NCI-H1930 (cell line): Measurements from ENCODE around the gene BNC2.

Experiments
- DNase-seq, 2 experiments: peaks; one replicate each; lab custom pipeline; 2025; lab: John Stamatoyannopoulos, UW

The BNC2 gene

DNA sequence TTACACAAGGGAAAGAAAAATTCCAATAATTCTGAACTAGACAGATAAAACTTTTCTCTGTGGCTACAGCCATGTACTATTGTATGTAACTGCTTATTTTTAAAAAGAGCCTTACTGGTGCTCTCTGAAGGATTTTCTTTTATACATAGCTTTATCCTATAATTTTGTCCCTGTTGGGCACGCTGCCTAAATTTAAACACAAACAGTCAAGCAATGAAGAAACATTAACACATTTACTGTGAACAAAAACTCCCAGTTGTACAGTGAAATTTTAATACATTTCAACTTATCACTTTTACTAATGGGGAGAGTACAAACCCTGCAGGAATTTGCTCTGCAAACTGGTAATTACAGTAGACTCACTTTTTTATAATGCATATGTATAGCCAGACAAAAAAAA, 273.3 kb downstream of the BNC2 start:
- DNase-seq, result no peak

DNA sequence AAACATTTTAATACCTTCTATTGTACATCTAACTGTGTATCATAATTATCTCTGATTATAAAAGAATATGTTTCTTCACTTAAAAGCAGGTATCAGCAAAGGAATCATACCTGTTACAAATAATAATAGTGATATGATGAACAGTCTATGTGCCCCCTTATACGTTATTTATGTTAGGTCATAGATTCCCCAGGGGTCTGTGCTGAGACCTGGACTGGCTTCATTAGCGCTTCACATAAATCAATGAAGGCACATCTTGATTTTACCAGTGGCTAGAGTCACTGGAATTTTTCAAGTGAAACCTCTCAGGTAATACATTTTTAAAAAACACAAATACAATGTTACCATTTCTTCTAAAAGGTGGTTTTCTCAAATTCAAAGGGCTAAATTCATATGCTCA, 275.2 kb downstream of the BNC2 start:
- no peak for DNase-seq

DNA sequence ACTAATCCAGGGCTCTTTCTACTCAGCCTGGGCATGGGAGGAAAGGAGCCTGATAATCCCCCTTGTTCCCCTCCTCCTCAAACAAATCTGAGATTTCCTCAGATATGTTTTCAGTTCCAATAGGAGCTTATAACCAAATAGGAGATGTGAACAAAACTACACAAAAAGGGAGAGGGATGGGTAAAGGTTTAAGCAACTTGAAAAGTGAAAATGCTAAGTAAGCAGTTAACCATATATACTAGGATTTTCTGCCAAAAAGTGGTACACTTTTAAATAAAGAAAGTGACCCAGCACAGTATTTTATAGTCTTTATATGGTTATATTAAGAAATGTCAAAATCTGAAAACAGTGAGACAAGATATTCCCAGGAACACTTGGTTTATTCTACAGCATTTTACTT, 275.7 kb downstream of the BNC2 start:
- DNase-seq, result no peak

DNA sequence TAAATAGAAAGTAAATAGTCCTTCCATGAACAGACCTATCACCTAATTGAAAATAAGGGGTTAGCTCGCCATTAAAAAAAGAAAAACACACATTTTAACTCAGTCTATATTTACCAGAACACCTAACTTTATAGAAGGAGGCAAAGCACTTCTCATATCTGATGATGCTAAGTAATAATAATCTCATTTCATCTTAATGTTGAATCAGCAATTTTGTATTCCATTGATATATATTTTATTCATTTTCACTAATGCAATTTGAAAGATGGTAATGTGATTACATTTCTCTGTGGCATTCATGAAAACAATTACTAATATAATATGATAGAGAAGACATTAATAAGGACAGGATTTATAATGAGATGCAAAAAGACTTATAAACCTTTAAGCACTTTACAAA, 276.7 kb downstream of the BNC2 start:
- no peak for DNase-seq

DNA sequence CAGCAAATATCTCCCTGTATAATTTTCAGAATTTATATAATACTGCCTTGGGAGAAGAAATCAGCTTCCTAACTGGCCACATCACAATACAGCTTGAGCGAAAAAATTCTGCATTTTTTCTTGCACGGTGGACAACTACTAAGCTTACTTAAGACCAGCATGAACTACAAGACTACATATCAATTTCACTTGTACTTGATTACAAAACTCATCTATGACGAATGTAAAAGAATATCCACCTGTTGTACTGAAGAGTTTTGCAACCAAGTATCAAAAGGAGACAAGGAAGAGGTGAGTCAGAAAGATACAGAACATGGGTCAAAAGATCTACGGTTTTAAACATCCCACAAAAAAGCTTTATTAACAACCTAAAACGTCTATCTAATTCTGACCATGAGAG, 279.4 kb downstream of the BNC2 start:
- no peak for DNase-seq

DNA sequence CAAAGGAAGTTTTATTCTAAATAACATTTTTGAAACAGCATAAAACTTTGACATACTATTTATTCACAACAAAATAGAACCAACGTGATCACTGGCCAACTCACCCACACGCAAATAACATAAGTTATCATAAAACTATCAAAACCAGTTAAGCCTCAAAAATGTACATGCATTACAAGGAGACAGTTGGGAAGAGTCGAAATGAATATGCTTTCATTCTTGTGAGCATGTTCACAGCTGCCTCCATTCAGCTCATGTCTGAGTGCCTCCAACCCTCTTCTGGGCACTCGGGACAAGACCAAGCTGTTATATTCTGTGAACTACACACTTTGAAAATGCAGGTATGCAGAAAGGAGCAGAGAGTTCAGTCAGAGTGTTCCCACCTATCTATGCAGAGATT, 284.9 kb downstream of the BNC2 start:
- DNase-seq, result no peak

DNA sequence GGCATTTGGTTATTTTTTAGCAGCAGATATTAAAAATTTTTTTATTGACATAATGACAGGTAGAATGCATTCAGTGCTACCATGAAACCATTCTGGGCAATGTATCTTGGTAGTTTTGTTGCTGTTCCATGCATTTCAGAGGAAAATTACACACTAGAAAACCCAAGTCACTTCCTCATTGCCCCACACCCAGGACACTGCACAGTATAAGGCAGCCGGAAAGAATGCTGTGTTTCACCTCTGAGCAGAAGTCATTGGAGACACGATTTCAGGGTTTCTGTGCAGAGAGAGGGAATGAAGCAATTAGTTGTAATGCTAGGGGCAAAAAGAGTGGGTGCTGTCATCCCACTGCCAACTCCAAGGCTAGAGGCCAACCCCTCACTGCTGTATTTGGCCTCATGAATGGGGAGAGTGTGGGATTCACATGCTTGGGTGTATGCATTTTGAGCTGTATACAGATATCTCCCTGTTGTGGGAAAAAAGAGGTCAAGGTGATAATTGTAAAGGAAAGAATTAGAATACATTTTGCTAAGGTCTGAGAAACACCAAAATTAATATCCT, 290.5 kb downstream of the BNC2 start:
- DNase-seq, result no peak

DNA sequence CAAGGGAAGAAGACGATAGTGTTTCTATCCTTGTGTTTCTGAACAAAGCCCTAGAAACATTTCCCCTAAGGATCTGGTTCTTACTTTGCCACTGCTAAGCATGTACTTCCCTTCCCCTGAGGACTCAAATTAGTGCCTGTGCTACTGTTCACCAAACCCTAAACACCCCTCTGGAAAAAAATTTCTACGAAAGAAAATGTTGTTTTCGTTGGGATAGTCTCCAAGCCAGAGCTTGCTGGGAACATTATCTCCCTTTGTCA, 294.6 kb downstream of the BNC2 start:
- no peak for DNase-seq

DNA sequence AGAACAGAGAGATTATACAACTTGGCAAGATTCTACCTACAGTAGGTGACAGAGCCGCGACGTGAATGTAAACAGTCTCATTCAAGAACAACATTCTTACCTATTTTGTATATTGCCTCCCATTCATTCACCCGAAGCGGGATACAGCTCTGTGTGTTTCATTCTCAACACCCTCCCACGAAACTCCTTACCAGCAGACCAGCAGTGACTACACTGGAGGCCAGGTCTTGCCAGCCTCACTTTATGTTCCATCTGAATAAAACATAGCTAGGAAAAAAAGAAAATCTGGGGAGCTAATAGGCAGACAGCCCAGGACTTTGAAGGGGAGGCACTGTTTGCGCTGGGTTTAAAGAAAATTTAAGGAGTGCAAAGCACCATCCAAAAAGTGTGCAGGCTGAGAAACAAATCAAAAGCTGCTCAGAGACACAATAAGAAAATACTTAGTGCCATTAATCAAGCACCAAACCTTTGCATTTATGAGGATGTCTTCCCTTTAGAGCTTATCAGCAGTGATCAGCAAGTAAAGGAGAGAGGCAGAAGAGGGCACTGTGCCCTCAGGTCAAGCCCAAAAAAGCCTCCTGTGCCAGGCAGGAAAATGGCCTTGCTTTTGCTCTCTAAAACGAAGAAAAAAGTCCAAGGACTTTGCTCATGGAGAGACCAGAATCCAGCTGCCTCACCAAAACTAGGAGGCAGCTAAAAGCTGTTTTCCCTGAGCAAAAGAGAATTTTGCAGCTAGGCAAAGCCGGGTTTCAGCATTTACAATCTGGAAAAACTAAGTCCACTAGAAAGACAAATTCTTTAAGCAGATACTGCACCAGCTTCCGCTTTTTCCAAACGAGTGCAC, 295.1 kb downstream of the BNC2 start:
- DNase-seq, result no peak

DNA sequence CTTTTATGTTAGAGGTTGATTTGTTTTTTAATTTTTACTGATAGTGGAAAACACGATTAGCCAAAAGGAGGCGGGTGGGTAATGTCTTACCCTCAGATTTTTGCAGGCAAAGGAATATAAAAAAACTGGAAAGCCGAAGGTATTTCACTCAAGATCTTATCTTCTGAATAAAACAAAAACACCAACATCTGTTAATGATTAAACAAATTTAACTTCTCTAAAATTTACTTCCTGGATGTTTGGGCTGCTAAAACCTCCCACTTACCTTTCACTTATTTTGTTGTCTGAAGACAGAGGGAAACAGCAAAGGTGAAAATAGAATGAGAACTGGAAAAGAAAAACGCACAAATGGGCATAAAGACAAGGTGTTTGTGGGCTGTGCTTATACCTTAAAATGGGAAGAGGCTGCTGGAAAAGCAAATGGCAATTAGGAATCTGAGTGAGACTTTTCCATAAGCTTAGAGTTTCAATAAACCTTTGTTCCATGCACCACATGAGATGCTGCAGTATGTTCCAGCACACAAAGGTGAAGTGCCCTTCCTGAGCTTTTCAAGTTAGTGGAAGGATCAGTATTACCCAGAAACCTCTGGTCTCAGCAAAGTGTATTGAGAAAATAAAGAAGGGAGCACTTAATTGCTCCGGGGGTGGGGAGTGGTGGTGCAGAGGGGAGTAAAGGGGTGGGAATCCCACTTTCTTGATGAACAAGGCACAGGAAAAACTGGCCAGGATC, 298.3 kb downstream of the BNC2 start:
- DNase-seq, result no peak

DNA sequence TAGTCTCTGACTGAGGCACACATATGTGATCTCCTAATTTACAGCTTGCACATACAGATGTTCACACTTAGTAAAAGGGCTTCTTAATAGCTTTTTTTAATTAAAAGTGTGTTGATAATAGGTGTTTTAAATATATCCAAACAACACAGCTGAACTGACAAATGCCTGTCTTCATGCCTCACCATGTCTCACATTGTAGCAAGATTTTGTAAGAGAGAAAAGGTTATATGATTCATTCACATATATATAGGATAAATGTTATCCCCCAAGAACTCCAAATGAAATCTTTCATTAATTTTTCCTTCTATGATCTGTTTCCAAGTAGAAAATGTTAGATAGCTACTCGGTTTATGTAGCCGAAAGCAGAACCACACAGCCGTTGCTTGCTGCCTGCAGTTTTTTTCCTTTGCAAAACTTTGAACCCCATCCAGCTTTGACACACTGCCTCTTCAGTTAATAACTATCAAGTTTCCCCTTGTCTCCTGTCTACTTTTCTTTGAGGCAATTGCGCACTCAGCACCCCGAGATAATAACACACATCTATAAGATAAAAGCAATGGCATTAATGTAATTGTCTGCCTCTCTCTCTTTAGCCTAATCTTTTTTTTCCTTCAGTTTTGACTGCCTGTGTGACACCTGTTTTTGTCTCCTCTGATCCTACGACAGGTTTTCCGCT, 299.2 kb downstream of the BNC2 start:
- DNase-seq, result no peak

DNA sequence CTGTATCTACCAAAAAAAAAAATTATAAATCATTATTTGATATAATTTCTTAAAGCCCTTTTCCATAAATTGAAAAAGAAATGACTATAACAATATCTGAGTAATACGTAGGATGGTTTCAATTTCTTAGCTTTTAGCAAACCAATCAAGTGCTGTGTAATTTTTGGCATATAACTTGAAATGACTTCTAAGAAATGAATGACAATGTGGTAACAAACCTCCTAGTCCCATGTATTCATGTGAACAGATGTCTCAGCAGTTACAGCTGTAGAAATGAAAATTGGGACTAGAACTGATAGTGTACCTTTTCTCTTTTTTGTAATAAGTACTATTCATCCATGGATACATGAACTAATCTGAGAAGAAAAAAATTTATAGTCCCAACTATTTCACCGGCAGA, 307.0 kb downstream of the BNC2 start:
- DNase-seq, result no peak

DNA sequence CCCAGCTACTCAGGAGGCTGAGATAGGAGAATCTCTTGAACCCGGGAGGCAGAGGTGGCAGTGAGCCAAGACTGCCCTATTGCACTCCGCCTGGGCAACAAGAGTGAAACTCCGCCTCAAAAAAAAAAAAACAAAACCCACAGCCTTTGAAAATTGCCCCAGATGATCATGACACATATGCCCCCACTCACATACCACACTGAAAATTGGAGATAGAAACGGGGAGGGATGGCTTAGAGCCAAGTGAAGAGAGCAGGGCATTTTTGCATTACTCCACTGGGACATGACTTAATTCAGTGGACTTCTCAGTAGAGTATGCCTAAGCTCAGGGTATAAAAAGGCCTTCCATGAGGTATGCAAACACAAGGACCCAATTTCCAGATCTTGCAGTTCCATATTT, 309.3 kb downstream of the BNC2 start:
- DNase-seq, result no peak

DNA sequence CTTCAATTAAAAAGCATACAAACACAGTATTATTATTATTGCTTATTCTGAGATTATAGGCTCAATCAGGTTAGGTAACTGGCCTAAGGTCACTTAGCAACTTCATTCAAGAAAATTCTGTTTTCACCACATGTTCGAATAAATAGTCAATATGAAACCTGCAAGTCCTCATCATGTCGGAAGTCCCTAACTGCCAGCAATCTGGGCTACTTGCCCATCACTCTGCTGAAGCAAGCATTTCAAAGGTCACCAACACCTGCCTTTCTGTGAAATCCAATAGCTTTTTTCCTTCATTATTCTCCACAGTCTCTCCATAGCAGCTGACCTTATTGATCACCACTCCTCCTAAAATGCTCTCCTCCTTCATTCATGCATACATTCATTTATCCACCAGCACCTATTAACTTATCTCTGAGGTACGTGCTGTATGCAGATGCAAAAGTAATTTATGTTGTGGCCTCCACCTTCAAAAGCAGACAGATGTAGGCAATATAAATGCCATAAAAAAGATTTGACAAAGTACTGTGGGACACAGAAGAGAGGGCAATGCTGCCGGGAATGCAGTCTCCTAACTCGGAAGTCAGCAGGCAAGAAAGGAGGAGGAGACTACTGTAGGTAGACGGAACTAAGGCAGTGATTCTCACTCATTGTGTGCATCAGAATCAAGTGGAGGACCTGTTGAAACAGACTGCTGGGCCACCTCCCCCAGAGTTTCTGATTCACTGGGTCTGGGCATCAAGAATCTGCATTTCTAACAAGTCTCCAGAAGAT, 310.9 kb downstream of the BNC2 start:
- DNase-seq, result no peak

DNA sequence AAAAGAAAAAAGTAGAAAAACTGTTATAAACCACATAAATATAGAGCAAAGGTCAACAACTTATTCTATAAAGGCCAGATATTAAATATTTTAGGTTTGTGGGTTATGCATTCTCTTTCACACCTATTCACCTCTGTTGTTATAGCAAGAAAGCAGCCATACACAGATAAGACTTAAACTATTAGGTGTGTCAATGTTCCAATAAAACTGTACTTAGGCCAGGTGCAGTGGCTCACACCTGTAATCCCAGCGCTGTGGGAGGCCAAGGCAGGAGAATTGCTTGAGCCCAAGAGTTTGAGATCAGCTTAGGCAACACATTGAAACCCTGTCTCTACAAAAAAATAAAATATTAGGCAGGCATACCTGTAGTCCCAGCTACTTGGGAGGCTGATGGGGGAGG, 314.7 kb downstream of the BNC2 start:
- no peak for DNase-seq

DNA sequence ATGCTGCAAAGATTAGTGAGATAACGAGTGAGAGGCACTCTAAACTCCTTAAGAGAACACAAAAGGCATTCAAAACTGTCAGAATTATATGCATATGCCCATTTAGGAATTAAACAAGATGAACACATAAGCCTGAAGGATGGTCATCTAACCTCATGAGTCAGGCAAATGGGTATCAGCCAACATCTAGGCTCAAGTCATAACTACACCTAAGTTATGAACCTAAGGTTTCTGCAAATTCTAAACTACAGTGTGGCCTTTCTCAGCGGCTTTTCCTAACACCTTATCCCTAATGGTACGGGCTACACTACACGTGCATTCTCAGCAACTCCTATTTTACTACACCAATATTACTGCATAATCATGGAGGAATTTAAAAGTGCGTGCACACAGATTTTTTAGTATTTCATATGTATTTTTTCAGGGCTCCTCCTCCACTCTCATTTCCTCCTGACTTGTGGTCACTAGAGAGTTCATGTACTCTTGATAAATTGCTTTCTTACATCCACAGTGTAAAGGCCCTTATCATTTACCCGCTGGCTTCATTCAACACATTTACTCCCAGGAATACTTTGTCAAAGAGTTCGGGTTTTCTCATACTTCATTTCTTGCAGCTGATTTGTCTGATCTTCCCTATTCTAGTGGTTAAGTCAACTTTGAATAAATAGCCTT, 316.5 kb downstream of the BNC2 start:
- no peak for DNase-seq

DNA sequence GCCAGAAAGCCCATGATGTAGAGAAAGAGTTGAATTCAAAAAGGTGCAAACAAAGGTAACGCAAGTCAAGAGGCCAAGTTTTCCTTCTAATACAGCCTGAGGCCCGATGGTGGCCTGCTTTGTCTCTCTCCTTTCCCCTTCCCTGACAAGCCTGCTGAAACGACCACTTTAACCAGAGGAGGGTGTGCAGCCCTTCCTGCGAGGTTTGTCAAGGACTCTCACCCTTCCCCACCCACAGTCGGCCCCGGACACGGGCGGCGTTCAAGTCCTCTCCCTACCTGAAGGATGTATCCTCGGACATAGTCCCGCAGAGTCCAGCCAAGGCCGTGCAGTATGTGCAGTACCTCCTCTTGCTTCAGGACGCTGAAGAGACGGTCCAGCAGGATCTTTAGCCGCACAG, 318.2 kb downstream of the BNC2 start:
- DNase-seq, result no peak

DNA sequence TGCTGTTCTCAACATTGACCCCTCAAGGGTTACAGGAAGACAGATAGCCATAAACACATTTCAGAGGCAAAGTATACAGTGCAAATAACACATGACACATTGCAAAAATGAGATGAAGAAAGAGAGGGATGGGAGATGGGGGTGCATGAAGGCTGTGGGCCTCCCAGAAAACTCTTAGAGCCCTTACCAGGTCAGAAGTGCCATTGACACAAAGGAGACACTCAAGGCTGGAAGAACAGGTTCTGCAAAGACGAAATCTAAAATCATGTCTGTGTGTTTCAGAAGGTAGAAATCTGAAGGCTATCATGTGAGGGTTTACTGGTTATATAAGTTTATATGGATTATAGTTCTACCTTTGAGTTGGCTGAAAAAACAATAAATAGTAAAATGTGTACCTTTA, 318.8 kb downstream of the BNC2 start:
- no peak for DNase-seq

DNA sequence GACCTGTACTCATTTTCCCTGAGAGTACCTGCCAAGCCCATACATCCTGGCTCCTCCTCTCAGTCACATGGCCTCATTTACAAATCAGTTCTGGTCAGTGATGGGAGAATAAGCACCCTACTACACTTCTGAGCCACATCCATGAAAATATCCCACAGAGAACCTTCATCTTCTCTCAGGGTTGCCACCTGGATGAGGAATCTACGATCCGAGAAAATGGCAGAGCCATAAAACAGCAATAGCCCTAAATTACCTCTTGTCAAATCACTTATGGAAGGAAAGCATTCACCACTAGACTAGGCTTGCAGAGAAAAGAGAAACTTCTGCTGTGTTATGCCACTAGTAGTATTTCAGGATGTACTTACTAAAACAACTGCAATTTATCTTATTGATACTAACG, 324.8 kb downstream of the BNC2 start:
- no peak for DNase-seq

DNA sequence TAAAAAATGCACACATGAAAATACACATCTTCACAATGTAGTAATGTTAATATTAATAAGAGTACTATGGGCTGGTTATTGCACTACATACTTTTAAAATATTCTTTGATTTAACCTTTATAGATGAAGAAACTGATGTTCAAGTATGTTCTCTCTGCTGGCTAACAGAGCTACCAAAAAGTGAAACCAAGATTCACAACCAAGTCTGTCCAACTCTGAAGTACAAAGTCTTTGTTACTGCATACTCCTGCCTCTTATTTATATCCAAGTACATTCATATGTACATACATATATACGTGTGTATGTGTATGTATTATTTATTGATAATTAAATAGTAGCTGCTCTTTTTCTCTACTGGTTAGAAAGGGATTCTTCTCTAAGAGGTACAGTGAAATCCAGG, 325.6 kb downstream of the BNC2 start:
- DNase-seq, result no peak

DNA sequence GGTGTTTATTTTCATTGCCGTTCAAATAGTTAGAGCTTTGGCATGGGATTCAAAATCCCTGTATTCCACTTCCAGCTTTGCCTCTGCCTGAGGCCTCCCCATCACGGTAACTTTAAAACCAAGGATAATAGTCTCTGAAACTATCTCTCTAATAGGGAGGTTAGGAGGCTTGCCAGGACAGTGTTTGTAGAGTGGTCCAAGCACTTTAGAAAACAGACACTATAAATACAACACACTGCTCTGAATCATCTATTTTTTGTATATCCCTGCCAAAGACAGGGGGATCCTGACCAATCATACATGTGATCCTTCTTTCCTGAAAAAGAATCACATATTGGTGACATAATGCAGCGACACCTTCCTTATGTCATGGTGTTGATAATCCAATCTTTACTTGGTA, 326.8 kb downstream of the BNC2 start:
- no peak for DNase-seq

DNA sequence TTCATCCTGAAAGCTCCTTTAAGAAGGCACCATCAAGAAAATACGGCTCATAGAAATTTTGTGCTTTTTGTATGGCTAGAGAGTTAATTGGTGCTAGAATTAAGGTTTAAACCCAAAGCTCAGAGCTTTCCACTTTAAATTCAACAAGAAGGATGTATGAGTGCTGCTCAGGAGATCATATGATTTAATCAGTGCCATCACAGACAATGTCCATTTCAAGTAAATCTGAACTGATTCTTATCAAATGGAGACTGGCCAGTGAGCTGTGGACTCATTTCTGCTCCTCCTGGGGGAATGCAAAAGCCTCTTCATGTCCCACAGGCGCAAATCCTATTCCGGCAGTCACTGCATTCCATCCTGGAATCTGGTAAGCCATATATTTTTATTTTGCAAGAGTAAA, 327.2 kb downstream of the BNC2 start:
- DNase-seq, result no peak
